Astrocyte (in vitro differentiated cells and primary cell): Measurements from ENCODE around the gene ZDHHC11. TPM values are rescaled to one million over a fixed set of nuclear protein-coding genes. Genes with fewer than 3 reads are reported as not detected.

Experiments
- DNase-seq: peaks from one replicate; pipeline ENCODE4 v3.0.0-alpha.2; 2010; ENCODE audit warnings: low read depth
- FAIRE-seq: peaks from 2 replicates; lab custom pipeline; 2011; peaks lifted over from hg19 to GRCh38; lab: Jason Lieb, UNC
- H2AFZ ChIP-seq: 2 replicates; pipeline ENCODE4 v1.6.0; 2012; ENCODE audit warnings: low read depth, low read length, inconsistent platforms
- H3K27ac ChIP-seq: 2 replicates; pipeline ENCODE4 v1.5.1; 2011; ENCODE audit warnings: low read depth, low read length, inconsistent platforms
- H3K27me3 ChIP-seq: 2 replicates; pipeline ENCODE4 v1.6.0; 2011; ENCODE audit warnings: low read length, inconsistent platforms; ENCODE audit not compliant: insufficient read depth
- H3K36me3 ChIP-seq: 2 replicates; pipeline ENCODE4 v1.5.1; 2011; ENCODE audit warnings: low read length, inconsistent platforms; ENCODE audit not compliant: insufficient read depth
- H3K4me1 ChIP-seq: 2 replicates; pipeline ENCODE4 v1.5.1; 2011; ENCODE audit warnings: low read length, inconsistent platforms; ENCODE audit not compliant: insufficient read depth
- H3K4me2 ChIP-seq: 2 replicates; pipeline ENCODE4 v1.6.0; 2012; ENCODE audit warnings: low read length, inconsistent platforms
- H3K4me3 ChIP-seq: 2 replicates; pipeline ENCODE4 v1.5.1; 2011; ENCODE audit warnings: low read depth, mild to moderate bottlenecking, low read length, inconsistent platforms; ENCODE audit not compliant: insufficient read depth
- H3K79me2 ChIP-seq: 2 replicates; pipeline ENCODE4 v1.6.0; 2012; ENCODE audit warnings: mild to moderate bottlenecking, low read length, inconsistent platforms; ENCODE audit not compliant: insufficient read depth
- H3K9ac ChIP-seq: 2 replicates; pipeline ENCODE4 v1.6.0; 2012; ENCODE audit warnings: mild to moderate bottlenecking, low read length, inconsistent platforms
- H3K9me3 ChIP-seq: 2 replicates; pipeline ENCODE4 v1.5.1; 2012; ENCODE audit warnings: low read depth, mild to moderate bottlenecking, low read length, inconsistent platforms; ENCODE audit not compliant: insufficient read depth
- H4K20me1 ChIP-seq: 2 replicates; pipeline ENCODE4 v1.6.0; 2012; ENCODE audit warnings: low read length, inconsistent platforms; ENCODE audit not compliant: insufficient read depth
- H3K27ac Mint-ChIP-seq: one replicate; pipeline ENCODE4 v1.8.0; 2021; ENCODE audit warnings: mild to moderate bottlenecking, mixed read lengths; ENCODE audit not compliant: unreplicated experiment
- H3K27me3 Mint-ChIP-seq: one replicate; pipeline ENCODE4 v1.8.0; 2021; ENCODE audit warnings: low read depth, mixed read lengths; ENCODE audit not compliant: unreplicated experiment
- H3K36me3 Mint-ChIP-seq: one replicate; pipeline ENCODE4 v1.8.0; 2021; ENCODE audit warnings: low read depth, mixed read lengths; ENCODE audit not compliant: unreplicated experiment
- H3K4me1 Mint-ChIP-seq: one replicate; pipeline ENCODE4 v1.8.0; 2021; ENCODE audit warnings: low read depth, mixed read lengths; ENCODE audit not compliant: unreplicated experiment
- H3K4me3 Mint-ChIP-seq: one replicate; pipeline ENCODE4 v1.8.0; 2021; ENCODE audit warnings: mild to moderate bottlenecking, moderate library complexity, mixed read lengths; ENCODE audit not compliant: unreplicated experiment
- H3K9me3 Mint-ChIP-seq: one replicate; pipeline ENCODE4 v1.8.0; 2021; ENCODE audit warnings: mild to moderate bottlenecking, mixed read lengths; ENCODE audit not compliant: unreplicated experiment
- CTCF ChIP-seq: IDR thresholded peaks from 2 replicates; pipeline ENCODE4 v1.5.1; 2011; ENCODE audit warnings: low read depth, mild to moderate bottlenecking, inconsistent platforms, low read length, moderate library complexity; ENCODE audit not compliant: insufficient read depth
- EZH2 ChIP-seq: IDR thresholded peaks from 2 replicates; pipeline ENCODE4 v1.6.1; 2012; ENCODE audit warnings: mild to moderate bottlenecking, low read length, inconsistent platforms; ENCODE audit not compliant: insufficient read depth
- total RNA-seq: library from RNA; stranded (reverse); gene quantifications from 2 replicates; pipeline ENCODE4 v1.2.1, GENCODE V29; 2021

ZDHHC11 gene
- total RNA-seq, 1 donor from 2014 or later: 15.9 TPM

DNA sequence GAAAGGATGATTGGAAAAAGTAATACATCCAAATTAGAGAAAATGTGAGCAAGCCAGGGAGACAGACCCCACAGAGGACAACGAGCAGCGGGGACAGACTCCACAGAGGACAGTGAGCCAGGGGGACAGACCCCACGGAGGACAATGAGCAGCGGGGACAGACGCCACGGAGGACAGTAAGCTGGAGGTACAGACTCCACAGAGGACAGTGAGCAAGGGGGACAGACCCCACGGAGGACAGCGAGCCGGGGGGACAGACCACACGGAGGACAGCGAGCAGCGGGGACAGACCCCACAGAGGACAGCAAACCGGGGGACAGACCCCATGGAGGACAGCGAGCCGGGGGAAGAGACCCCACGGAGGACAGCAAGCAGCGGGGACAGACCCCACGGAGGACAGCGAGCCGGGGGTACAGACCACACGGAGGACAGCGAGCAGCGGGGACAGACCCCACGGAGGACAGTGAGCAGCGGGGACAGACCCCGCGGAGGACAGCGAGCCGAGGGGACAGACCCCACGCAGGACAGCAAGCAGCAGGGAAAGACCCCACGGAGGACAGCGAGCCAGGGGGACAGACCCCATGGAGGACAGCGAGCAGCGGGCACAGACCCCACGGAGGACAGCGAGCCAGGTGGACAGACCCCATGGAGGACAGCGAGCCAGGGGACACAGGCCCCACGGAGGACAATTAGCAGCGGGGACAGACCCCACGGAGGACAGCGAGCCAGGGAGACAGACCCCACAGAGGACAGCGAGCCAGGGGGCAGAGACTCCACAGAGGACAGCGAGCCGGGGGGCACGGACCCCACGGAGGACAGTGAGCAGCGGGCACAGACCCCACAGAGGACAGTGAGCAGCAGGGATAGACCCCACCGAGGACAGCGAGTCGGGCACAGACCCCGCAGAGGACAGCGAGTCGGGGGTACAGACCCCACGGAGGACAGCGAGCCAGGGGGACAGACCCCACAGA lies 1.9 kb upstream of the ZDHHC11 start:
- Histone ChIP-seq H3K79me2 (no peaks in the 10 kb centered on the region), H3K9me3 (no peaks in the 10 kb centered on the region), H3K36me3 (no peaks in the 10 kb centered on the region), H3K27ac (no peak overlapping the region), H2AFZ (no peak overlapping the region), H3K9ac (no peak overlapping the region), H3K4me1 (no peaks in the 10 kb centered on the region), H3K4me3 (no peak overlapping the region), H3K27me3 (peaks cover 10% of the 10 kb centered on the region), H3K4me2 (no peak overlapping the region), H4K20me1 (peaks cover 11% of the 10 kb centered on the region)
- DNase-seq (no peak), FAIRE-seq (no peak)
- TF ChIP-seq CTCF (no peak), EZH2 (no peak)
- Mint-ChIP-seq H3K9me3 (no peaks in the 10 kb centered on the region), H3K4me1 (no peaks in the 10 kb centered on the region), H3K36me3 (no peaks in the 10 kb centered on the region), H3K4me3 (no peak overlapping the region), H3K27me3 (peaks cover 16% of the 10 kb centered on the region), H3K27ac (no peak overlapping the region)

GRCh38 chr5:852018-852417 lies 1.2 kb upstream of the ZDHHC11 start:
- H4K20me1 ChIP-seq: peaks cover 11% of the 10 kb centered on the region
- H2AFZ ChIP-seq: no peak overlapping the region
- no peak overlapping the region for H3K4me3 Mint-ChIP-seq
- H3K27ac ChIP-seq: no peak overlapping the region
- DNase-seq (no peak), FAIRE-seq (no peak)
- H3K27ac Mint-ChIP-seq: no peak overlapping the region
- peaks cover 10% of the 10 kb centered on the region for H3K27me3 ChIP-seq
- no peaks in the 10 kb centered on the region for H3K79me2 ChIP-seq
- H3K36me3 ChIP-seq: no peaks in the 10 kb centered on the region
- TF ChIP-seq EZH2 (no peak), CTCF (no peak)
- no peaks in the 10 kb centered on the region for H3K9me3 ChIP-seq
- H3K36me3 Mint-ChIP-seq: no peaks in the 10 kb centered on the region
- H3K4me1 Mint-ChIP-seq: no peaks in the 10 kb centered on the region
- no peak overlapping the region for H3K9ac ChIP-seq
- no peaks in the 10 kb centered on the region for H3K9me3 Mint-ChIP-seq
- no peak overlapping the region for H3K4me3 ChIP-seq
- peaks cover 16% of the 10 kb centered on the region for H3K27me3 Mint-ChIP-seq
- H3K4me1 ChIP-seq: no peaks in the 10 kb centered on the region
- no peak overlapping the region for H3K4me2 ChIP-seq

DNA sequence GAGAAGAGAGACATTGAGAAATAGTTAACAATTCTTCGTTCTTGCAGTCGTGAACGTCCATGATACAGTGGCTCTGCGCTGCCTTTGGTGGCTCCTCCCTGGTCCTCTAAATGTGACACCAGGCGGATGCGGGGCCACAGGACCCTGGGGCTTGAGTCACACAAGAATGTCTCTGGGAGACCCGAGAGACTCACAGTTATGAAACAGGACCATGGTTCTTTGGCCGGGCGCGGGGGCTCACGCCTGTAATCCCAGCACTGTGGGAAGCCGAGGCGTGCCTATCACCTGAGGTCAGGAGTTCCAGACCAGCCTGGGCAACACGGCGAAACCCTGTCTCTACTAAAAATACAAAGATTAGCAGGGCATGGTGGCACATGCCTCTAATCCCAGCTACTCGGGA lies 767 bp upstream of the ZDHHC11 start:
- Histone ChIP-seq H4K20me1 (peaks cover 6% of the 10 kb centered on the region), H3K27me3 (peaks cover 12% of the 10 kb centered on the region), H3K4me3 (no peak overlapping the region), H3K9ac (no peak overlapping the region), H3K27ac (no peak overlapping the region), H2AFZ (no peak overlapping the region), H3K79me2 (no peaks in the 10 kb centered on the region), H3K36me3 (no peaks in the 10 kb centered on the region), H3K4me2 (no peak overlapping the region), H3K9me3 (no peaks in the 10 kb centered on the region), H3K4me1 (no peaks in the 10 kb centered on the region)
- no peaks in the 10 kb centered on the region for H3K36me3 Mint-ChIP-seq
- H3K27me3 Mint-ChIP-seq: peaks cover 19% of the 10 kb centered on the region
- no peak for FAIRE-seq
- TF ChIP-seq CTCF (no peak), EZH2 (no peak)
- no peak for DNase-seq
- no peak overlapping the region for H3K27ac Mint-ChIP-seq
- H3K4me3 Mint-ChIP-seq: no peak overlapping the region
- H3K9me3 Mint-ChIP-seq: no peaks in the 10 kb centered on the region
- H3K4me1 Mint-ChIP-seq: no peaks in the 10 kb centered on the region
